Mesodermal cell (in vitro differentiated cells): ENCODE measurements around the gene GPR25.

Experiments used
- H3K27ac ChIP-seq: 2 replicates; pipeline ENCODE4 v1.7.0; 2013; ENCODE audit warnings: mild to moderate bottlenecking, low read depth, low read length, moderate library complexity; ENCODE audit not compliant: severe bottlenecking
- H3K36me3 ChIP-seq: 2 replicates; pipeline ENCODE4 v1.7.1; 2013; ENCODE audit warnings: mild to moderate bottlenecking, low read length, moderate library complexity; ENCODE audit not compliant: control insufficient read depth, insufficient read depth
- H3K4me1 ChIP-seq: one replicate; pipeline ENCODE4 v1.7.1; 2013; ENCODE audit warnings: mild to moderate bottlenecking, low read length; ENCODE audit not compliant: insufficient read depth, control insufficient read depth, poor library complexity, severe bottlenecking
- H3K4me3 ChIP-seq: 2 replicates; pipeline ENCODE4 v1.7.0; 2013; ENCODE audit warnings: low read length, control low read depth, mild to moderate bottlenecking; ENCODE audit not compliant: insufficient read depth, poor library complexity, severe bottlenecking; ENCODE audit errors: extremely low read depth
- H3K9me3 ChIP-seq: 2 replicates; pipeline ENCODE4 v1.7.1; 2013; ENCODE audit warnings: mild to moderate bottlenecking, low read length, moderate library complexity; ENCODE audit not compliant: control insufficient read depth
- WGBS, 2 experiments: methylation state at CpG; one replicate each; pipeline ENCODE4 v1.1.5; 2013; ENCODE audit warnings: missing lambda C conversion rate in 2 of 2; ENCODE audit not compliant: insufficient coverage in 2 of 2; 5-methylcytosine and 5-hydroxymethylcytosine counted together

GPR25 gene

GRCh38 chr1:200873671-200874397 is 1.1 kb downstream of the GPR25 start:
- H3K4me3 ChIP-seq = no peak overlapping the region
- no peak overlapping the region for H3K27ac ChIP-seq
- no peaks in the 10 kb centered on the region for H3K4me1 ChIP-seq
- no peaks in the 10 kb centered on the region for H3K9me3 ChIP-seq
- WGBS, 2 experiments = 51 to 53% methylated on average over 47 to 63 of the region's 66 CpGs
- H3K36me3 ChIP-seq = no peaks in the 10 kb centered on the region

- 67 to 74% methylated on average over 2 to 4 of the region's 6 CpGs for WGBS, 2 experiments
Measured at GRCh38 chr1:200874694-200875093, 1.9 kb downstream of the GPR25 start.

GRCh38 chr1:200875416-200875815 is 2.6 kb downstream of the GPR25 start:
- Histone ChIP-seq H3K4me3 (no peak overlapping the region), H3K36me3 (no peaks in the 10 kb centered on the region), H3K9me3 (no peaks in the 10 kb centered on the region), H3K27ac (no peak overlapping the region), H3K4me1 (no peaks in the 10 kb centered on the region)
- 86 to 97% methylated on average over 5 of the region's 5 CpGs for WGBS, 2 experiments

More at GRCh38 chr1:200874694-200875093, 1.9 kb downstream of the GPR25 start:
- Histone ChIP-seq H3K4me1 (no peaks in the 10 kb centered on the region), H3K27ac (no peak overlapping the region), H3K36me3 (no peaks in the 10 kb centered on the region), H3K4me3 (no peak overlapping the region), H3K9me3 (no peaks in the 10 kb centered on the region)

GRCh38 chr1:200877010-200877409 is 4.2 kb downstream of the GPR25 start:
- H3K36me3 ChIP-seq = no peaks in the 10 kb centered on the region
- 76 to 83% methylated on average over 3 of the region's 3 CpGs for WGBS, 2 experiments
- H3K27ac ChIP-seq = no peak overlapping the region
- no peaks in the 10 kb centered on the region for H3K9me3 ChIP-seq
- H3K4me3 ChIP-seq = no peak overlapping the region
- no peaks in the 10 kb centered on the region for H3K4me1 ChIP-seq

- H3K27ac ChIP-seq = no peak overlapping the region
- no peaks in the 10 kb centered on the region for H3K9me3 ChIP-seq
- H3K4me1 ChIP-seq = no peaks in the 10 kb centered on the region
- no peak overlapping the region for H3K4me3 ChIP-seq
- 85 to 90% methylated on average over 2 of the region's 6 CpGs for WGBS, 2 experiments
- H3K36me3 ChIP-seq = no peaks in the 10 kb centered on the region
Measured at GRCh38 chr1:200877839-200878551, 5.2 kb downstream of the GPR25 start.

GRCh38 chr1:200880212-200880611 is 7.4 kb downstream of the GPR25 start:
- no peaks in the 10 kb centered on the region for H3K36me3 ChIP-seq
- 48 to 71% methylated on average over 3 of the region's 3 CpGs for WGBS, 2 experiments
- no peak overlapping the region for H3K27ac ChIP-seq

GRCh38 chr1:200883118-200883517 is 10.3 kb downstream of the GPR25 start:
- H3K4me3 ChIP-seq = no peak overlapping the region
- 70 to 100% methylated on average over 2 of the region's 3 CpGs for WGBS, 2 experiments
- H3K27ac ChIP-seq = no peak overlapping the region
- H3K4me1 ChIP-seq = peaks cover 2% of the 10 kb centered on the region
- H3K36me3 ChIP-seq = no peaks in the 10 kb centered on the region
- no peaks in the 10 kb centered on the region for H3K9me3 ChIP-seq

More at GRCh38 chr1:200880212-200880611, 7.4 kb downstream of the GPR25 start:
- no peaks in the 10 kb centered on the region for H3K4me1 ChIP-seq
- H3K9me3 ChIP-seq = no peaks in the 10 kb centered on the region
- no peak overlapping the region for H3K4me3 ChIP-seq

GRCh38 chr1:200885623-200886402 is 13.0 kb downstream of the GPR25 start:
- Histone ChIP-seq H3K4me1 (peaks cover 6% of the 10 kb centered on the region), H3K27ac (no peak overlapping the region), H3K9me3 (no peaks in the 10 kb centered on the region), H3K36me3 (no peaks in the 10 kb centered on the region), H3K4me3 (no peak overlapping the region)
- whole genome bisulfite sequencing, 2 experiments = 87% methylated on average over 2 to 3 of the region's 6 CpGs

GRCh38 chr1:200886594-200886993 is 13.8 kb downstream of the GPR25 start:
- Histone ChIP-seq H3K9me3 (no peaks in the 10 kb centered on the region), H3K27ac (no peak overlapping the region), H3K4me1 (peaks cover 6% of the 10 kb centered on the region), H3K4me3 (no peak overlapping the region), H3K36me3 (no peaks in the 10 kb centered on the region)
- WGBS, 2 experiments = 94 to 100% methylated on average over 2 of the region's 2 CpGs

GRCh38 chr1:200887036-200887435 is 14.3 kb downstream of the GPR25 start:
- no peak overlapping the region for H3K27ac ChIP-seq
- peaks cover 6% of the 10 kb centered on the region for H3K4me1 ChIP-seq
- no peaks in the 10 kb centered on the region for H3K9me3 ChIP-seq
- no peak overlapping the region for H3K4me3 ChIP-seq
- 73 to 80% methylated on average over 10 to 11 of the region's 11 CpGs for WGBS, 2 experiments
- no peaks in the 10 kb centered on the region for H3K36me3 ChIP-seq
